Measurements from ENCODE around the gene GADD45G. TPM values are rescaled to one million over a fixed set of nuclear protein-coding genes. Genes with fewer than 3 reads are reported as not detected.

Gene GADD45G
- total and polyA plus RNA-seq, 2 experiments from 2014 or later, result 12.7 to 24.1 TPM

DNA sequence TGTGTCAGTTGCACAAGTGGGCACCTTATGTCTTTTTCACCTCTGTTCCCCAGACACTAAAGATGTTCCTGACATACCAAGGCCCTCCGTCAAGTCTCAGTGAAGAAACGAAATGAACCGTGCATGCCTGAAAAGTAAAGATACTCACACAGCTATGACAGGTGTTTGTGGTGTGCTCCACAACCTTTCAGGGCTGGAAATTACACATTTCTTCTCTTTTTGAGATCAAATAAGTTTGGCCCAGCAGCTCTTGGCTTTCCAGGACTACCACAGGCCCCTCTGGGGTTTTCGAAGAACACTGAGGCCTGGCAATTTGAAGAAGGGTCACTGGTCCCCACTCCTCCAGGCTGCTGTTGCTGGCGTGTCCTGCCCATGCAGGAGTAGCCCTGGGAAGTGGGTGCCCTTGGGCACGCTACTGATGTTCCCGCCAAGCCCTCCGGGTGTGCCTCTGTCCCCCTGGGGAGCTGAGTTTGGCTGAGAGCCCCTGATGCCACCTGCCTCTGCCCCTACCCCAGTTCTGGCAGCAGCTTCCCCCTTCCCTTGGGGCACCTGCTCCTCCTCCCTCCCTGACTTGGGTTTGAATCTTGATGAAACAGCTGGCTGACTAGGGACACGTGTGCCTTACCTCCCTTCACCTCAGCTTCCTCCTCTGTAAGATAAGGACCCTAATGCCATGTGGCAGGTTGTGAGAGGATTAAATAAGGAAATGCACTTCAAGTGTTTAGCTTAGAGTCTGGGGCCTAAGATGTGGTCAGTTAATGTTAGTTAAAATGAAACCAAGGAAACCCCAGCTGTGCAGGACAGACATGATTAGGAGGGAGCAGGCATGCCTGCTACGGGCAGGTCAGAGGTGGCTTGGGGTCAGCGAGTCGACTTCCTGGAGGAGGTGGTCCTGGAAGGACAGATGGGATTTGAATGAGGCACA lies 49.1 kb upstream of the GADD45G start (continued):
- TF ChIP-seq ZNF462 (CRISPR knock-in tag; IDR thresholded peaks at IDR 0.05) (no peak), ZNF114 (CRISPR knock-in tag; IDR thresholded peaks at IDR 0.05) (no peak), CTCF (conservative IDR thresholded peaks at IDR 0.05; ENCODE audit: low read depth in 2 of 2) (no peak), POLR2AphosphoS5 (IDR thresholded peaks at IDR 0.05; ENCODE audit: low read depth) (no peak), ZNF331 (CRISPR knock-in tag; IDR thresholded peaks at IDR 0.05; ENCODE audit: low read depth) (no peak), EZH2 (IDR thresholded peaks at IDR 0.05; ENCODE audit: low read depth, unreplicated experiment) (no peak)
- TF ChIP-seq, protein P1, sequence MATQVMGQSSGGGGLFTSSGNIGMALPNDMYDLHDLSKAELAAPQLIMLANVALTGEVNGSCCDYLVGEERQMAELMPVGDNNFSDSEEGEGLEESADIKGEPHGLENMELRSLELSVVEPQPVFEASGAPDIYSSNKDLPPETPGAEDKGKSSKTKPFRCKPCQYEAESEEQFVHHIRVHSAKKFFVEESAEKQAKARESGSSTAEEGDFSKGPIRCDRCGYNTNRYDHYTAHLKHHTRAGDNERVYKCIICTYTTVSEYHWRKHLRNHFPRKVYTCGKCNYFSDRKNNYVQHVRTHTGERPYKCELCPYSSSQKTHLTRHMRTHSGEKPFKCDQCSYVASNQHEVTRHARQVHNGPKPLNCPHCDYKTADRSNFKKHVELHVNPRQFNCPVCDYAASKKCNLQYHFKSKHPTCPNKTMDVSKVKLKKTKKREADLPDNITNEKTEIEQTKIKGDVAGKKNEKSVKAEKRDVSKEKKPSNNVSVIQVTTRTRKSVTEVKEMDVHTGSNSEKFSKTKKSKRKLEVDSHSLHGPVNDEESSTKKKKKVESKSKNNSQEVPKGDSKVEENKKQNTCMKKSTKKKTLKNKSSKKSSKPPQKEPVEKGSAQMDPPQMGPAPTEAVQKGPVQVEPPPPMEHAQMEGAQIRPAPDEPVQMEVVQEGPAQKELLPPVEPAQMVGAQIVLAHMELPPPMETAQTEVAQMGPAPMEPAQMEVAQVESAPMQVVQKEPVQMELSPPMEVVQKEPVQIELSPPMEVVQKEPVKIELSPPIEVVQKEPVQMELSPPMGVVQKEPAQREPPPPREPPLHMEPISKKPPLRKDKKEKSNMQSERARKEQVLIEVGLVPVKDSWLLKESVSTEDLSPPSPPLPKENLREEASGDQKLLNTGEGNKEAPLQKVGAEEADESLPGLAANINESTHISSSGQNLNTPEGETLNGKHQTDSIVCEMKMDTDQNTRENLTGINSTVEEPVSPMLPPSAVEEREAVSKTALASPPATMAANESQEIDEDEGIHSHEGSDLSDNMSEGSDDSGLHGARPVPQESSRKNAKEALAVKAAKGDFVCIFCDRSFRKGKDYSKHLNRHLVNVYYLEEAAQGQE (IDR thresholded peaks at IDR 0.05; ENCODE audit: unreplicated experiment), result no peak
